NT2/D1 (cell line): ENCODE results near the gene IQSEC3.
"Not testable (repeated sequence)": the region's sequence is repeated elsewhere in the genome, so short reads cannot be mapped to it uniquely, and the experiment has no call there.

ENCODE experiments used
- SUZ12 ChIP-seq: IDR thresholded peaks from 2 replicates; pipeline ENCODE4 v1.6.1; 2011; ENCODE audit not compliant: insufficient read length, insufficient read depth; ENCODE audit errors: extremely low read depth
- YY1 ChIP-seq: IDR thresholded peaks from 2 replicates; pipeline ENCODE4 v1.6.1; 2011; ENCODE audit not compliant: insufficient read length, insufficient read depth
- ZNF274 ChIP-seq: IDR thresholded peaks from 2 replicates; pipeline ENCODE4 v1.6.1; 2011; ENCODE audit warnings: mild to moderate bottlenecking, low read depth, low read length

GRCh38 chr12:76102-76501 is 9.5 kb downstream of the IQSEC3 start:
- TF ChIP-seq ZNF274, YY1, SUZ12: not testable (repeated sequence)
